PFSK-1 (cell line): ENCODE measurements around the gene ORC1.

ENCODE experiments used
- POLR2AphosphoS5 ChIP-seq: IDR thresholded peaks from 2 replicates; pipeline ENCODE4 v1.6.1; 2012; ENCODE audit warnings: low read depth, mild to moderate bottlenecking, control low read depth, low read length, moderate library complexity
- SIN3A ChIP-seq: IDR thresholded peaks from 2 replicates; pipeline ENCODE4 v1.6.1; 2012; ENCODE audit warnings: mild to moderate bottlenecking, low read length, moderate library complexity, borderline replicate concordance; ENCODE audit not compliant: insufficient read depth
- TAF1 ChIP-seq: IDR thresholded peaks from 2 replicates; pipeline ENCODE4 v1.6.1; 2012; ENCODE audit warnings: low read length, control low read depth, borderline replicate concordance; ENCODE audit not compliant: insufficient read depth
- TF ChIP-seq, protein P1 (sequence below), 2 experiments: IDR thresholded peaks; 2 replicates each; pipeline versions ENCODE4 v1.6.1 to v1.8.0; 2011 to 2012; ENCODE audit warnings: low read depth in 2 of 2, low read length in 2 of 2, control low read depth in 1 of 2, inconsistent platforms in 1 of 2, mild to moderate bottlenecking in 1 of 2, moderate library complexity in 1 of 2; ENCODE audit not compliant: insufficient read depth in 1 of 2

DNA sequence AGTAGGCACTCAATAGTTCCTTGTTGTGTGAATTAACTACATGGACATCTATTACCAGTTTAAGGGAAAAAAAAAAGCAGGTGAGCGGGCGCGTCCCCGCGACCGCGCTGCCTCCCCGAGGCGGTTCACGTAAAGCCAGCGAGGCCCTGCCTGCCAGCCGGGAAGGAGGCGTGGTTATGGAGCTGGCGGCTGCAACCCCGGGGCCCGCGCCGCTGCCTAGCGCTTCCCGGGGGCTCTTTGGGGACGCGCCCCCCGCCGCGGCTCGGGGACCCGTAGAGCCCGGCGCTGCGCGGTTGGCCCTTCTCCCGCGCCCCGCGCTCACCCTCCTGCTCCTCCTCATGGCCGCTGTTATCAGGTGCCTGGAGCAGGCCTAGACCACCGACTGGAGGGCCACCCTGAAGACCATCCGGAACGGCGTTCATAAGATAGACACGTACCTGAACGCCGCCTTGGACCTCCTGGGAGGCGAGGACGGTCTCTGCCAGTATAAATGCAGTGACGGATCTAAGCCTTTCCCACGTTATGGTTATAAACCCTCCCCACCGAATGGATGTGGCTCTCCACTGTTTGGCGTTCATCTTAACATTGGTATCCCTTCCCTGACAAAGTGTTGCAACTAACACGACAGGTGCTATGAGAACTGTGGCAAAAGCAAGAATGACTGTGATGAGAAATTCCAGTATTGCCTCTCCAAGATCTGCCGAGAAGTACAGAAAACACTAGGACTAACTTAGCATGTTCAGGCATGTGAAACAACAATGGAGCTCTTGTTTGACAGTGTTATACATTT lies 35.6 kb downstream of the ORC1 start:
- no peak for TF ChIP-seq POLR2AphosphoS5
- TF ChIP-seq TAF1: no peak
- TF ChIP-seq, protein P1, sequence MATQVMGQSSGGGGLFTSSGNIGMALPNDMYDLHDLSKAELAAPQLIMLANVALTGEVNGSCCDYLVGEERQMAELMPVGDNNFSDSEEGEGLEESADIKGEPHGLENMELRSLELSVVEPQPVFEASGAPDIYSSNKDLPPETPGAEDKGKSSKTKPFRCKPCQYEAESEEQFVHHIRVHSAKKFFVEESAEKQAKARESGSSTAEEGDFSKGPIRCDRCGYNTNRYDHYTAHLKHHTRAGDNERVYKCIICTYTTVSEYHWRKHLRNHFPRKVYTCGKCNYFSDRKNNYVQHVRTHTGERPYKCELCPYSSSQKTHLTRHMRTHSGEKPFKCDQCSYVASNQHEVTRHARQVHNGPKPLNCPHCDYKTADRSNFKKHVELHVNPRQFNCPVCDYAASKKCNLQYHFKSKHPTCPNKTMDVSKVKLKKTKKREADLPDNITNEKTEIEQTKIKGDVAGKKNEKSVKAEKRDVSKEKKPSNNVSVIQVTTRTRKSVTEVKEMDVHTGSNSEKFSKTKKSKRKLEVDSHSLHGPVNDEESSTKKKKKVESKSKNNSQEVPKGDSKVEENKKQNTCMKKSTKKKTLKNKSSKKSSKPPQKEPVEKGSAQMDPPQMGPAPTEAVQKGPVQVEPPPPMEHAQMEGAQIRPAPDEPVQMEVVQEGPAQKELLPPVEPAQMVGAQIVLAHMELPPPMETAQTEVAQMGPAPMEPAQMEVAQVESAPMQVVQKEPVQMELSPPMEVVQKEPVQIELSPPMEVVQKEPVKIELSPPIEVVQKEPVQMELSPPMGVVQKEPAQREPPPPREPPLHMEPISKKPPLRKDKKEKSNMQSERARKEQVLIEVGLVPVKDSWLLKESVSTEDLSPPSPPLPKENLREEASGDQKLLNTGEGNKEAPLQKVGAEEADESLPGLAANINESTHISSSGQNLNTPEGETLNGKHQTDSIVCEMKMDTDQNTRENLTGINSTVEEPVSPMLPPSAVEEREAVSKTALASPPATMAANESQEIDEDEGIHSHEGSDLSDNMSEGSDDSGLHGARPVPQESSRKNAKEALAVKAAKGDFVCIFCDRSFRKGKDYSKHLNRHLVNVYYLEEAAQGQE (IDR thresholded peaks at IDR 0.05; ENCODE audit: insufficient read depth in 1 of 2, low read depth in 2 of 2, low read length in 2 of 2): no peak
- TF ChIP-seq SIN3A: no peak
